ENCODE results near the gene PKMYT1.

PKMYT1 gene

GRCh38 chr16:2990891-2991290 is 10.6 kb upstream of the PKMYT1 start:
- no peak overlapping the region for H3K27ac ChIP-seq
- no peak for TF ChIP-seq CTCF (conservative IDR thresholded peaks at IDR 0.05)

GRCh38 chr16:2988590-2989099 is 8.4 kb upstream of the PKMYT1 start:
- H3K27ac ChIP-seq: no peak overlapping the region
- TF ChIP-seq CTCF (conservative IDR thresholded peaks at IDR 0.05): no peak

GRCh38 chr16:2987833-2988232 is 7.6 kb upstream of the PKMYT1 start:
- no peak overlapping the region for H3K27ac ChIP-seq
- TF ChIP-seq CTCF (conservative IDR thresholded peaks at IDR 0.05): no peak

- H3K27ac ChIP-seq: no peak overlapping the region
- TF ChIP-seq CTCF (conservative IDR thresholded peaks at IDR 0.05): no peak
Measured at GRCh38 chr16:2987286-2987685, 7.0 kb upstream of the PKMYT1 start.

- no peak overlapping the region for H3K27ac ChIP-seq
- TF ChIP-seq CTCF (conservative IDR thresholded peaks at IDR 0.05): no peak
Measured at GRCh38 chr16:2986623-2987188, 6.5 kb upstream of the PKMYT1 start.

GRCh38 chr16:2985893-2986355 is 5.7 kb upstream of the PKMYT1 start:
- no peak for TF ChIP-seq CTCF (conservative IDR thresholded peaks at IDR 0.05)
- no peak overlapping the region for H3K27ac ChIP-seq

- no peak overlapping the region for H3K27ac ChIP-seq
- no peak for TF ChIP-seq CTCF (conservative IDR thresholded peaks at IDR 0.05)
Measured at GRCh38 chr16:2985462-2985861, 5.2 kb upstream of the PKMYT1 start.
